SK-N-SH treated with all-trans-retinoic acid at 6 μM for 48 hours (cell line): Measurements from ENCODE around the gene TRIM65.

ENCODE experiments used
- ATAC-seq: fragments of 200-7000 bp; cut with Tn5 transposase; 3 replicates; pipeline ENCODE4 v1.9.1; 2020; ENCODE audit warnings: mild to moderate bottlenecking, moderate library complexity
- ARNTL ChIP-seq: fragments of 450-650 bp; formaldehyde crosslinking; IDR thresholded peaks from 2 replicates; pipeline ENCODE4 v1.5.0; 2020; ENCODE audit warnings: low read depth, mild to moderate bottlenecking, moderate library complexity, borderline replicate concordance
- BACH2 ChIP-seq: fragments of 250-450 bp; sonication (Bioruptor Pico); IDR thresholded peaks from 2 replicates; pipeline ENCODE4 v1.9.0; 2021; ENCODE audit warnings: mild to moderate bottlenecking, borderline replicate concordance
- CSDC2 ChIP-seq: fragments of 250-450 bp; sonication (Bioruptor Pico); IDR thresholded peaks from 2 replicates; pipeline ENCODE4 v1.5.0; 2020; ENCODE audit warnings: mild to moderate bottlenecking, moderate library complexity
- ESRRG ChIP-seq: fragments of 250-450 bp; sonication (Bioruptor Pico); IDR thresholded peaks from 2 replicates; pipeline ENCODE4 v1.6.1; 2021; ENCODE audit warnings: mild to moderate bottlenecking
- ISL1 ChIP-seq: fragments of 250-450 bp; sonication (Bioruptor Pico); IDR thresholded peaks from 2 replicates; pipeline ENCODE4 v2.1.2; 2022; ENCODE audit warnings: mild to moderate bottlenecking, moderate library complexity
- OSR1 ChIP-seq: fragments of 250-450 bp; sonication (Bioruptor Pico); IDR thresholded peaks from 2 replicates; pipeline ENCODE4 v1.8.0; 2022; ENCODE audit warnings: moderate library complexity, mild to moderate bottlenecking, inconsistent platforms
- PPARA ChIP-seq: fragments of 250-450 bp; sonication (Bioruptor Pico); IDR thresholded peaks from 2 replicates; pipeline ENCODE4 v1.5.0; 2020; ENCODE audit warnings: mild to moderate bottlenecking, borderline replicate concordance
- SNAI2 ChIP-seq: fragments of 250-450 bp; sonication (Bioruptor Pico); IDR thresholded peaks from 2 replicates; pipeline ENCODE4 v1.5.0; 2020; ENCODE audit warnings: mild to moderate bottlenecking, moderate library complexity
- TCF4 ChIP-seq: fragments of 250-450 bp; sonication (Bioruptor Pico); IDR thresholded peaks from 2 replicates; pipeline ENCODE4 v1.8.0; 2021; ENCODE audit warnings: mild to moderate bottlenecking, moderate library complexity, borderline replicate concordance
- TOX ChIP-seq: fragments of 250-450 bp; sonication (Bioruptor Pico); IDR thresholded peaks from 2 replicates; pipeline ENCODE4 v1.8.0; 2021; ENCODE audit warnings: mild to moderate bottlenecking, moderate library complexity, borderline replicate concordance
- ZC3H10 ChIP-seq: fragments of 250-450 bp; sonication (Bioruptor Pico); IDR thresholded peaks from 2 replicates; pipeline ENCODE4 v1.5.1; 2021; ENCODE audit warnings: mild to moderate bottlenecking, moderate library complexity
- ZFP3 ChIP-seq: fragments of 250-450 bp; sonication (Bioruptor Pico); IDR thresholded peaks from 2 replicates; pipeline ENCODE4 v1.5.0; 2020; ENCODE audit warnings: mild to moderate bottlenecking, moderate library complexity
- ZFP30 ChIP-seq: fragments of 450-650 bp; formaldehyde crosslinking; IDR thresholded peaks from 2 replicates; pipeline ENCODE4 v1.5.0; 2022; ENCODE audit warnings: mild to moderate bottlenecking, moderate library complexity
- ZNF565 ChIP-seq: fragments of 450-650 bp; formaldehyde crosslinking; conservative IDR thresholded peaks from 2 replicates; pipeline ENCODE4 v1.5.0; 2020; ENCODE audit warnings: low read depth, mild to moderate bottlenecking, moderate library complexity
- ZNF70 ChIP-seq: fragments of 450-650 bp; formaldehyde crosslinking; IDR thresholded peaks from 2 replicates; pipeline ENCODE4 v1.5.0; 2020; ENCODE audit warnings: mild to moderate bottlenecking, moderate library complexity
- ZNF8 ChIP-seq: fragments of 450-650 bp; formaldehyde crosslinking; IDR thresholded peaks from 2 replicates; pipeline ENCODE4 v1.5.0; 2020; ENCODE audit warnings: mild to moderate bottlenecking, moderate library complexity
- TF ChIP-seq, protein P1 (sequence below): fragments of 250-450 bp; sonication (Bioruptor Pico); IDR thresholded peaks from 2 replicates; pipeline ENCODE4 v1.5.1; 2021; ENCODE audit warnings: mild to moderate bottlenecking, moderate library complexity
- TF ChIP-seq, protein P2 (sequence below): fragments of 250-450 bp; sonication (Bioruptor Pico); IDR thresholded peaks from 2 replicates; pipeline ENCODE4 v1.8.0; 2020; ENCODE audit warnings: mild to moderate bottlenecking, moderate library complexity, borderline replicate concordance
- TF ChIP-seq, protein P3 (sequence below): fragments of 250-450 bp; sonication (Bioruptor Pico); IDR thresholded peaks from 2 replicates; pipeline ENCODE4 v1.8.0; 2021; ENCODE audit warnings: low read depth, mild to moderate bottlenecking, moderate library complexity, borderline replicate concordance
- TF ChIP-seq, protein P4 (sequence below): fragments of 250-450 bp; sonication (Bioruptor Pico); IDR thresholded peaks from 2 replicates; pipeline ENCODE4 v1.5.1; 2020; ENCODE audit warnings: low read depth, mild to moderate bottlenecking, moderate library complexity

Gene TRIM65

DNA sequence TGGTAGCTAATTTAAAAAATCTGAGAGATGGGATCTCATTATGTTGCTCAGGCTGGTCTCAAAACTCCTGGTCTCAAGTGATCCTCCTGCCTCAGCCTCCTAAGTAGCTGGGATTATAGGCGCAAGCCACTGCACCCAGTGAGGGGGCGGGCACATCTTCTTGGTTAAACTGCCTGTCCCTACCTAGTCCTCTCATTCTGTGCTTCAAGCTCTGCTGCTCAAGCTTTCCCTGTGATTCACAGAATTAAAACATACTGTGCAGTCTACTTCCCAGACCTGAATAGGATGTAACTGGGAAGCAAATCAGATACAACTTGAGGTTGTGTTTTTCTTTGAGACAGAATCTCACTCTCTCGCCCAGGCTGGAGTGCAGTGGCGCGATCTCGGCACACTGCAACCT, 5.7 kb upstream of the TRIM65 start:
- TF ChIP-seq ARNTL, result no peak
- TF ChIP-seq BACH2 (CRISPR knock-in tag), result no peak
- TF ChIP-seq ZFP30, result no peak
- no peak for TF ChIP-seq ZNF565
- TF ChIP-seq, protein P1, sequence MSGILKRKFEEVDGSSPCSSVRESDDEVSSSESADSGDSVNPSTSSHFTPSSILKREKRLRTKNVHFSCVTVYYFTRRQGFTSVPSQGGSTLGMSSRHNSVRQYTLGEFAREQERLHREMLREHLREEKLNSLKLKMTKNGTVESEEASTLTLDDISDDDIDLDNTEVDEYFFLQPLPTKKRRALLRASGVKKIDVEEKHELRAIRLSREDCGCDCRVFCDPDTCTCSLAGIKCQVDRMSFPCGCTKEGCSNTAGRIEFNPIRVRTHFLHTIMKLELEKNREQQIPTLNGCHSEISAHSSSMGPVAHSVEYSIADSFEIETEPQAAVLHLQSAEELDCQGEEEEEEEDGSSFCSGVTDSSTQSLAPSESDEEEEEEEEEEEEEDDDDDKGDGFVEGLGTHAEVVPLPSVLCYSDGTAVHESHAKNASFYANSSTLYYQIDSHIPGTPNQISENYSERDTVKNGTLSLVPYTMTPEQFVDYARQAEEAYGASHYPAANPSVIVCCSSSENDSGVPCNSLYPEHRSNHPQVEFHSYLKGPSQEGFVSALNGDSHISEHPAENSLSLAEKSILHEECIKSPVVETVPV (CRISPR knock-in tag), result no peak
- no peak for ATAC-seq

DNA sequence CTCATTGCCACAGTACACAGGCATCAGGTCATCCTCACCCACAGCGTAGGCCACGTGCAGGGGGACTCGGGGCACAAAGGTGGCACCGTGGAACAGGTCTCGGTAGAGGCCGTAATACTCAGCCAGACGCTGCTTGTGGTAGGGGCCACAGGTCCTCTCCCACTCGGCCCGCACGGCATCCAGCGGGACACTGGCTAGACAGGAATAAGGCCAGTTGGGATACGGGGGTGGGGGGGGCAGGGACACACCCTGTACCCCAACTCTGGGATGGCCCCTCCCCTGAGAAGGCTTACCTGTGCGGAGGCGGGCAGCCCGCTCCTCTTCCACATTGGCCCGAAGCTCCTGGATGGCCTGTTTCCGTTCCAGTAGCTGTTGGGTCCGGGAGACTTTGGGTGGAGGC, 5.0 kb upstream of the TRIM65 start:
- no peak for TF ChIP-seq ZNF70
- TF ChIP-seq ZNF8, result no peak
- no peak for ATAC-seq

DNA sequence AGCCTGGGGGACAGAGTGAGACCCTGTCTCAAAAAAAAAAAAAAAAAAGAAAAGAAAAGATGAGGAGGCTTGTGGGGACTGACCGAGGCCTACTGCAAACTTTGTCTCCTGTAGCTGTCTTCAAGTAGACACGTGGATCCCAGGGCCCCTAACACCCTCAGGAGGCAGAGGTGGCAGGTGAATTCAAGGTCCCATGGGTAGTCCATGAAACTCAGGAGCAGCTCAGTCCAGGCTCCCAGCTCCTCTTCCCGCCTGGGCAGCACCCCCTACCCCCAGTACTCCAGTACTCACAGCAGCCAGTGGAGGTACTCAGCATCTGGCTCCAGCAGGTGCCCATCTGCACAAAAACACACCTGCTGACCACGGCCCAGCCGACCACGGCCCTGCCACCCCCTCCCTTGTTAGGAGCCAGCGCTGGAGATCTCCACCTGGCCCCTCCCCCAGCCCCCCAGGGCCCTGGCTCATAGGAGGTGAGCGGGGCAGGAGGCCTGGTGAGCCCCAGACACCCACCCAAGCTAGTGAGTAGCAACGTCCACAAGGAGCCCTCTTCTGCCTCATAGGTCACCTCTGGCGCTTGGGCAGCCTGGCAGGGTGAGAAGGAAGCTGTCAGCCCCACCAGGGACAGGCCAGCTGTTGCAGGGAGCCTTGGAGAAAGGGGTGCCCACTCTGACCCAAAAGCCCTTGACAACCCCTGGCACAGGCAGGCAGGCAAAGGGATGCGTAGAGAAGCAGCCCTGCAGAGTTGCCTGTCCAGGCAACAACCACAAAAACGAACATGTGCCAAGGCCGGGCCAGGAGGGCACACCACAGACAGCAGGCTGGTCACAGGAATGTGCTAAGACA, 4.2 kb upstream of the TRIM65 start:
- TF ChIP-seq ZNF565, result no peak
- TF ChIP-seq, all 23 proteins: peak for 0
- no peak for ATAC-seq

DNA sequence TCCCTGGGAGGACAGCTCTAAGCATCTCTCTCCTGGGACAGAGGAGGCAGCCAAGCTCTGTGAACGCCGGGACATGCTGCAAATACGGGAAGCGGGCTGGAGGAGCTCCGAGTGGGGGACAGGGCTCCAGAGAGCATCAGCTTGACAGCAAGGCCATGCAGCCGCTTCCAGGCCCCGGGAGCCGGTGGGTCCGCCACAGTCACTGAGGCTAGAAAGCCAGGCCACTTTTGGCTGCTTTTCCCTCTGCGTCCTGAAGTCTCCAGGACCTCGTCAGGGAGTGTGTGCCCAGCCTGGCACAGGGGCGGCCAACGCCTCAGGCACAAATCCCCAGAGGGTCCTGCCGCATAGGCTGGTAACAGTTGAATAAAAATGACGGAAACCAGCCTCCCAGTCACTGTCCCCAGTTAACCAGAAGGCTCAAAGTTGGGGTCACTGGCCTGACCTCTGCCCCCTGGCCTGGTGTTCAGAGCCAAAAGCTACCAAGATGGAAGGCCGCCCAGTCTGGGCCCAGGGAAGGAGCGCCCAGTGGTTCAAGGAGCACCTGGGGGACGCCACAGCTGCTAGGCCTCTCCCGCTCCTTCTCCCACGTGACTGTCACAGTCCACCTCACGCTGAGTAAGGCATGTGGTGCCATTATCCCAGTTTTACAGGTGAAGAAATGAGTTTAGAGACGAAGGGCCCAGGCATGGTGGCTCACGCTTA, 3.2 kb upstream of the TRIM65 start:
- no peak for ATAC-seq
- TF ChIP-seq ZNF565, result no peak
- TF ChIP-seq ZC3H10 (CRISPR knock-in tag), result no peak
- TF ChIP-seq ISL1 (CRISPR knock-in tag), result no peak
- TF ChIP-seq, protein P2, sequence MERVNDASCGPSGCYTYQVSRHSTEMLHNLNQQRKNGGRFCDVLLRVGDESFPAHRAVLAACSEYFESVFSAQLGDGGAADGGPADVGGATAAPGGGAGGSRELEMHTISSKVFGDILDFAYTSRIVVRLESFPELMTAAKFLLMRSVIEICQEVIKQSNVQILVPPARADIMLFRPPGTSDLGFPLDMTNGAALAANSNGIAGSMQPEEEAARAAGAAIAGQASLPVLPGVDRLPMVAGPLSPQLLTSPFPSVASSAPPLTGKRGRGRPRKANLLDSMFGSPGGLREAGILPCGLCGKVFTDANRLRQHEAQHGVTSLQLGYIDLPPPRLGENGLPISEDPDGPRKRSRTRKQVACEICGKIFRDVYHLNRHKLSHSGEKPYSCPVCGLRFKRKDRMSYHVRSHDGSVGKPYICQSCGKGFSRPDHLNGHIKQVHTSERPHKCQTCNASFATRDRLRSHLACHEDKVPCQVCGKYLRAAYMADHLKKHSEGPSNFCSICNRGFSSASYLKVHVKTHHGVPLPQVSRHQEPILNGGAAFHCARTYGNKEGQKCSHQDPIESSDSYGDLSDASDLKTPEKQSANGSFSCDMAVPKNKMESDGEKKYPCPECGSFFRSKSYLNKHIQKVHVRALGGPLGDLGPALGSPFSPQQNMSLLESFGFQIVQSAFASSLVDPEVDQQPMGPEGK (CRISPR knock-in tag), result no peak
- TF ChIP-seq ARNTL, result no peak
- TF ChIP-seq ESRRG (CRISPR knock-in tag), result no peak
- no peak for TF ChIP-seq ZNF8
- TF ChIP-seq ZFP3 (CRISPR knock-in tag), result no peak

DNA sequence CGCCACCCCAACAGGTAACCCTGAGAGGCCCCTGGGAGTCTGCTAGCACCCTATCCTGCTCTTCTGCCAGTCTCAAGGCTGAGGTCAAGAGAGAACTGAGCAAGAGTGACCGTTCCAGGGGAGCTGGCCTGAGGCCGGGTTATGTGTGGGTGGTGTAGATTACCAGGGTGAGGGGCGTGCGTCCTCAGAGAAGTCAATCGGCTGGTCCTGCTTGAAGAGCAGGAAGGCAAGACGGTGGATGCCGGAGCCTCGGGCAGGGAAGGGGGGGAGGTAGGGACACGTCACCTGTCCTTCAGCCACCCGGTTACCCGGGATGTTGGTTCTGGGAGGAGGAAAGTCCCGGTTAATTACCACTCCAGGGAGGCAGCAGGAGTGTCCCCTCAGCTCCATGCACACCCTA, 2.6 kb upstream of the TRIM65 start:
- ATAC-seq, result no peak
- TF ChIP-seq, protein P3, sequence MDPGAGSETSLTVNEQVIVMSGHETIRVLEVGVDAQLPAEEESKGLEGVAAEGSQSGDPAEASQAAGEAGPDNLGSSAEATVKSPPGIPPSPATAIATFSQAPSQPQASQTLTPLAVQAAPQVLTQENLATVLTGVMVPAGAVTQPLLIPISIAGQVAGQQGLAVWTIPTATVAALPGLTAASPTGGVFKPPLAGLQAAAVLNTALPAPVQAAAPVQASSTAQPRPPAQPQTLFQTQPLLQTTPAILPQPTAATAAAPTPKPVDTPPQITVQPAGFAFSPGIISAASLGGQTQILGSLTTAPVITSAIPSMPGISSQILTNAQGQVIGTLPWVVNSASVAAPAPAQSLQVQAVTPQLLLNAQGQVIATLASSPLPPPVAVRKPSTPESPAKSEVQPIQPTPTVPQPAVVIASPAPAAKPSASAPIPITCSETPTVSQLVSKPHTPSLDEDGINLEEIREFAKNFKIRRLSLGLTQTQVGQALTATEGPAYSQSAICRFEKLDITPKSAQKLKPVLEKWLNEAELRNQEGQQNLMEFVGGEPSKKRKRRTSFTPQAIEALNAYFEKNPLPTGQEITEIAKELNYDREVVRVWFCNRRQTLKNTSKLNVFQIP (CRISPR knock-in tag), result no peak
- TF ChIP-seq ISL1 (CRISPR knock-in tag), result no peak
- TF ChIP-seq, protein P4, sequence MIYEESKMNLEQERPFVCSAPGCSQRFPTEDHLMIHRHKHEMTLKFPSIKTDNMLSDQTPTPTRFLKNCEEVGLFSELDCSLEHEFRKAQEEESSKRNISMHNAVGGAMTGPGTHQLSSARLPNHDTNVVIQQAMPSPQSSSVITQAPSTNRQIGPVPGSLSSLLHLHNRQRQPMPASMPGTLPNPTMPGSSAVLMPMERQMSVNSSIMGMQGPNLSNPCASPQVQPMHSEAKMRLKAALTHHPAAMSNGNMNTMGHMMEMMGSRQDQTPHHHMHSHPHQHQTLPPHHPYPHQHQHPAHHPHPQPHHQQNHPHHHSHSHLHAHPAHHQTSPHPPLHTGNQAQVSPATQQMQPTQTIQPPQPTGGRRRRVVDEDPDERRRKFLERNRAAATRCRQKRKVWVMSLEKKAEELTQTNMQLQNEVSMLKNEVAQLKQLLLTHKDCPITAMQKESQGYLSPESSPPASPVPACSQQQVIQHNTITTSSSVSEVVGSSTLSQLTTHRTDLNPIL (CRISPR knock-in tag), result no peak
- no peak for TF ChIP-seq ZNF70
- TF ChIP-seq CSDC2, result no peak
- TF ChIP-seq, protein P2 (CRISPR knock-in tag), result no peak
- TF ChIP-seq TCF4 (CRISPR knock-in tag), result no peak
- TF ChIP-seq ZFP30, result no peak
- no peak for TF ChIP-seq SNAI2
- no peak for TF ChIP-seq ZNF8
- TF ChIP-seq, protein P1 (CRISPR knock-in tag), result no peak
- TF ChIP-seq ZFP3 (CRISPR knock-in tag), result no peak
- no peak for TF ChIP-seq PPARA (CRISPR knock-in tag)
- no peak for TF ChIP-seq OSR1
- no peak for TF ChIP-seq ZNF565
- no peak for TF ChIP-seq TOX (CRISPR knock-in tag)
- TF ChIP-seq ESRRG (CRISPR knock-in tag), result no peak
